Uterus (tissue), 2 donors: Measurements from ENCODE around the gene TBX2.

Source experiments
- POLR2A ChIP-seq, 2 donors: fragments of 450-650 bp; IDR thresholded peaks; one replicate each; pipeline ENCODE4 v1.6.1; 2016; ENCODE audit warnings: antibody characterized with exemption in 2 of 2, mild to moderate bottlenecking in 1 of 2, moderate library complexity in 1 of 2
- TF ChIP-seq, protein P1 (sequence below), 4 experiments: fragments of 200-600 bp in 2 of 4; fragments of 450-650 bp in 2 of 4; sonication (generic) in 2 of 4; IDR thresholded peaks; one replicate each; pipeline ENCODE4 v1.5.1; 2016 to 2019; ENCODE audit warnings: antibody characterized with exemption in 4 of 4, mild to moderate bottlenecking in 2 of 4, moderate library complexity in 1 of 4

DNA sequence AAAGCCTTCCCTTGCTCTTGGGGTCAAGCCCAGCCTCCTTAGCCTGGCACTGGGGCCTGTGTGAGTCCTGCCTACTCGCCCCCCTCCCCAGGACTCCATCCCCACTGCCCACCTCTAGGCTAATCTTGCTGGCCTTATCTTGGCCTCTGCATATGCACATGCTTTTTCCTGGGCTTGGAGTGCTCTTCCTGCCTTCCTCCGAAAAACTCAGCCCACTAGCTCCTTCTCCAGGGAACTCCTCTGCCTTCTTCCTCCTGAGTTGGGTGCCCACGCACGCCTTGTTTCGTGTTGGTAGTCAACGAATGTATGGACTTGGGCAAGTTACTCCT, 16.5 kb downstream of the TBX2 start:
- TF ChIP-seq, protein P1, sequence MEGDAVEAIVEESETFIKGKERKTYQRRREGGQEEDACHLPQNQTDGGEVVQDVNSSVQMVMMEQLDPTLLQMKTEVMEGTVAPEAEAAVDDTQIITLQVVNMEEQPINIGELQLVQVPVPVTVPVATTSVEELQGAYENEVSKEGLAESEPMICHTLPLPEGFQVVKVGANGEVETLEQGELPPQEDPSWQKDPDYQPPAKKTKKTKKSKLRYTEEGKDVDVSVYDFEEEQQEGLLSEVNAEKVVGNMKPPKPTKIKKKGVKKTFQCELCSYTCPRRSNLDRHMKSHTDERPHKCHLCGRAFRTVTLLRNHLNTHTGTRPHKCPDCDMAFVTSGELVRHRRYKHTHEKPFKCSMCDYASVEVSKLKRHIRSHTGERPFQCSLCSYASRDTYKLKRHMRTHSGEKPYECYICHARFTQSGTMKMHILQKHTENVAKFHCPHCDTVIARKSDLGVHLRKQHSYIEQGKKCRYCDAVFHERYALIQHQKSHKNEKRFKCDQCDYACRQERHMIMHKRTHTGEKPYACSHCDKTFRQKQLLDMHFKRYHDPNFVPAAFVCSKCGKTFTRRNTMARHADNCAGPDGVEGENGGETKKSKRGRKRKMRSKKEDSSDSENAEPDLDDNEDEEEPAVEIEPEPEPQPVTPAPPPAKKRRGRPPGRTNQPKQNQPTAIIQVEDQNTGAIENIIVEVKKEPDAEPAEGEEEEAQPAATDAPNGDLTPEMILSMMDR (IDR thresholded peaks at IDR 0.05): no peak
- TF ChIP-seq POLR2A (IDR thresholded peaks at IDR 0.05): no peak
